ENCODE data around the gene CDCA4. TPM values are rescaled to one million over a fixed set of nuclear protein-coding genes. Genes with fewer than 3 reads are reported as not detected.

CDCA4 gene
- total and polyA plus RNA-seq, 2 experiments from 2014 or later: 24.0 to 27.5 TPM

DNA sequence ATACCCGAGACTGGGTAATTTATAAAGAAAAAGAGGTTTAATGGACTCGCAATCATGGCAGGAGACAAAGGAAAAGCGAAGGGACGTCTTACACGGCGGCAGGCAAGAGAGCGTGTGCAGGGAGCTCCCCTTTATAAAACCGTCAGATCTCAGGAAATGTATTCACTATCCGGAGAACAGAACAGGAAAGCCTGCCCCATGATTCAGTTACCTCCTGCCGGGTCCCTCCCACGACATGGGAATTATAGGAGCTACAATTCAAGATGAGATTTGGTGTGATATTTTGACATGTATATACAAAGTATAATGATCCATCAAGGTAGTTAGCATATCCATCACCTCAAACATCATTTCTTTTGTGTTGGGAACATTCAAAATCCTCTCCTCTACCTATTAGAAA, 2.3 kb upstream of the CDCA4 start:
- Histone ChIP-seq H3K27me3 (replicated peaks; ENCODE audit: insufficient read depth) (no peaks in the 10 kb centered on the region), H3K9ac (peak overlapping the region; percentile 54), H2AFZ (no peak overlapping the region), H3K27ac (peak overlapping the region; percentile 94), H3K9me3 (ENCODE audit: low read depth) (no peaks in the 10 kb centered on the region), H3K4me2 (ENCODE audit: unreplicated experiment) (peak overlapping the region; percentile 96), H3K9me2 (ENCODE audit: insufficient read depth) (no peaks in the 10 kb centered on the region), H3K4me3 (0 out of 2 replicates have a peak overlapping the region, but pooled peaks have one; percentile 37), H3K4me1 (ENCODE audit: insufficient read depth) (peaks cover 51% of the 10 kb centered on the region), H3K79me2 (ENCODE audit: insufficient read depth) (peaks cover 39% of the 10 kb centered on the region), H3K36me3 (ENCODE audit: low read depth) (no peaks in the 10 kb centered on the region), H4K20me1 (ENCODE audit: insufficient read depth) (no peaks in the 10 kb centered on the region), H3F3A (ENCODE audit: insufficient read depth) (peaks cover 64% of the 10 kb centered on the region)
- peak; percentile 39 for DNase-seq
- TF ChIP-seq EZH2phosphoT487 (IDR thresholded peaks at IDR 0.05; ENCODE audit: insufficient read depth, low read depth) (no peak), EZH2 (IDR thresholded peaks at IDR 0.05; ENCODE audit: insufficient read depth, poor library complexity, severe bottlenecking) (no peak)
- WGBS, 2 experiments (ENCODE audit: low coverage in 1 of 2, low lambda C conversion rate in 2 of 2, missing lambda C conversion rate in 2 of 2): 74 to 78% methylated on average over 11 of the region's 11 CpGs
- in situ Hi-C loops (cut with MboI): no loop called here

GRCh38 chr14:105022276-105022670, 1.4 kb upstream of the CDCA4 start:
- no peaks in the 10 kb centered on the region for H3K27me3 ChIP-seq (replicated peaks; ENCODE audit: insufficient read depth)
- peaks cover 48% of the 10 kb centered on the region for H3K79me2 ChIP-seq (ENCODE audit: insufficient read depth)
- peak; percentile 36 for DNase-seq
- H3K9me2 ChIP-seq (ENCODE audit: insufficient read depth): no peaks in the 10 kb centered on the region
- peak overlapping the region; percentile 97 for H3K4me3 ChIP-seq
- no peak overlapping the region for H2AFZ ChIP-seq
- in situ Hi-C loops (cut with MboI): no loop called here
- no peaks in the 10 kb centered on the region for H3K36me3 ChIP-seq (ENCODE audit: low read depth)
- H3K9me3 ChIP-seq (ENCODE audit: low read depth): no peaks in the 10 kb centered on the region
- H3F3A ChIP-seq (ENCODE audit: insufficient read depth): peaks cover 55% of the 10 kb centered on the region
- H3K27ac ChIP-seq: peak overlapping the region; percentile 94
- peak overlapping the region; percentile 96 for H3K4me2 ChIP-seq (ENCODE audit: unreplicated experiment)
- H3K4me1 ChIP-seq (ENCODE audit: insufficient read depth): peaks cover 42% of the 10 kb centered on the region
- TF ChIP-seq EZH2phosphoT487 (IDR thresholded peaks at IDR 0.05; ENCODE audit: insufficient read depth, low read depth) (no peak), EZH2 (IDR thresholded peaks at IDR 0.05; ENCODE audit: insufficient read depth, poor library complexity, severe bottlenecking) (no peak)
- WGBS, 2 experiments (ENCODE audit: low coverage in 1 of 2, low lambda C conversion rate in 2 of 2, missing lambda C conversion rate in 2 of 2): 96 to 100% methylated on average over 2 of the region's 2 CpGs
- H4K20me1 ChIP-seq (ENCODE audit: insufficient read depth): no peaks in the 10 kb centered on the region
- peak overlapping the region; percentile 94 for H3K9ac ChIP-seq

GRCh38 chr14:105021656-105022275, 883 bp upstream of the CDCA4 start:
- no peaks in the 10 kb centered on the region for H3K27me3 ChIP-seq (replicated peaks; ENCODE audit: insufficient read depth)
- no peaks in the 10 kb centered on the region for H3K9me2 ChIP-seq (ENCODE audit: insufficient read depth)
- no peaks in the 10 kb centered on the region for H3K9me3 ChIP-seq (ENCODE audit: low read depth)
- no peaks in the 10 kb centered on the region for H3K36me3 ChIP-seq (ENCODE audit: low read depth)
- in situ Hi-C loops (cut with MboI): no loop called here
- H3K4me3 ChIP-seq: peak overlapping the region; percentile 97
- H2AFZ ChIP-seq: peak overlapping the region; percentile 81
- peak overlapping the region; percentile 94 for H3K9ac ChIP-seq
- peaks cover 41% of the 10 kb centered on the region for H3K4me1 ChIP-seq (ENCODE audit: insufficient read depth)
- no peaks in the 10 kb centered on the region for H4K20me1 ChIP-seq (ENCODE audit: insufficient read depth)
- DNase-seq: peak; percentile 50
- H3K4me2 ChIP-seq (ENCODE audit: unreplicated experiment): peak overlapping the region; percentile 96
- peaks cover 52% of the 10 kb centered on the region for H3F3A ChIP-seq (ENCODE audit: insufficient read depth)
- 11 to 13% methylated on average over 20 of the region's 20 CpGs for WGBS, 2 experiments (ENCODE audit: low coverage in 1 of 2, low lambda C conversion rate in 2 of 2, missing lambda C conversion rate in 2 of 2)
- peak overlapping the region; percentile 94 for H3K27ac ChIP-seq
- TF ChIP-seq EZH2 (IDR thresholded peaks at IDR 0.05; ENCODE audit: insufficient read depth, poor library complexity, severe bottlenecking) (no peak), EZH2phosphoT487 (IDR thresholded peaks at IDR 0.05; ENCODE audit: insufficient read depth, low read depth) (no peak)
- peaks cover 53% of the 10 kb centered on the region for H3K79me2 ChIP-seq (ENCODE audit: insufficient read depth)

DNA sequence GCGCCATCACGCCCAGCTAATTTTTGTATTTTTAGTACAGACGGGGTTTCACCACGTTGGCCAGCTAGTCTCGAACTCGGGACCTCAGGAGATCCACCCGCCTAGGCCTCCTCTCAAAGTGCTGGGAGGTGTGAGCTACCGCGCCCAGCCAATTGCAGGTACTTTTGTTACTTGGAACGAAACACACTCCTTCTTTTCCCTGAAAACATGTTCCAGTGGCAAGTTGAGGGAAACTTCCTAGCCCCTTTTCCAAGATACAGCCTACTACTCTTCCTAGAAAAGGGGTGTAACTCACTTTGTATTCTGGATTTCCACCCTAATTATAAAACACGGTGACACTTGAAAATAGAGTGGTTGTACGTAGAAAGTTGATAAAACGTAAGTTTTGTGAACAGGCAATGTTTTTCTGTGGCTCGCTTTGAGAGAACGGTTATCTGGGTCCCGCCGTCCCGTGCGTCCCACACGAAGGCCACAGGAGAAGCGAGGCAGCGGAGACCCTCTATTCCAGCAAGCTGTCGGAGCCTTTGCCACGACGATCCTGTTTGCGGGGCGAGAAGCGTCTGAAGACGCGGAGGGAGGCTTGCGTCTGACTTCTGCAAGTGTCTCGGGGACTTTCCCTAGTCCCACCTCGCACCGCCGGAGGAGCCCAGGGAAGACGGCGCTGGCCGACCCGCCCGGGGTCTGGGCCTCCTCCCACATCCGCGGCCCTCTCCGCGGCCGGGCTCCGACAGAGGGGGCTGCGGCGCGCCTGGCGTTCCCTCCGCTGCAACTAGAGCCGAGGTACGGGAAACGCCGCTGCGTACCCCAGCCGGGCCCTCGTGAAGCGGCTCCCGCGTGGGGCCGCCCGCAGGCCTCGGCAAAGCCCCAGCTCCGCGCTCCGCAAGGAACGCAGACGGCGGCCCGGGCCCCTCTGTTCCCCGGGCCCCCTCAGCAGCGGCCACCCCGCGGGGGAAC, 745 bp downstream of the CDCA4 start:
- no peaks in the 10 kb centered on the region for H3K36me3 ChIP-seq (ENCODE audit: low read depth)
- no peak for TF ChIP-seq EZH2phosphoT487 (IDR thresholded peaks at IDR 0.05; ENCODE audit: insufficient read depth, low read depth)
- TF ChIP-seq EZH2 (IDR thresholded peaks at IDR 0.05; ENCODE audit: insufficient read depth, poor library complexity, severe bottlenecking): no peak
- H3K4me1 ChIP-seq (ENCODE audit: insufficient read depth): peaks cover 35% of the 10 kb centered on the region
- H3K9ac ChIP-seq: peak overlapping the region; percentile 87
- peaks cover 69% of the 10 kb centered on the region for H3K79me2 ChIP-seq (ENCODE audit: insufficient read depth)
- H2AFZ ChIP-seq: peak overlapping the region; percentile 68
- 3% methylated on average over 62 to 63 of the region's 75 CpGs for WGBS, 2 experiments (ENCODE audit: low coverage in 1 of 2, low lambda C conversion rate in 2 of 2, missing lambda C conversion rate in 2 of 2)
- H3K4me3 ChIP-seq: peak overlapping the region; percentile 79
- peak overlapping the region; percentile 84 for H3K4me2 ChIP-seq (ENCODE audit: unreplicated experiment)
- no peaks in the 10 kb centered on the region for H3K27me3 ChIP-seq (replicated peaks; ENCODE audit: insufficient read depth)
- no peaks in the 10 kb centered on the region for H3K9me2 ChIP-seq (ENCODE audit: insufficient read depth)
- H3K9me3 ChIP-seq (ENCODE audit: low read depth): no peaks in the 10 kb centered on the region
- in situ Hi-C loops (cut with MboI): no loop called here
- H3F3A ChIP-seq (ENCODE audit: insufficient read depth): peaks cover 39% of the 10 kb centered on the region
- peak overlapping the region; percentile 62 for H3K27ac ChIP-seq
- peak; percentile 73 for DNase-seq
- H4K20me1 ChIP-seq (ENCODE audit: insufficient read depth): no peaks in the 10 kb centered on the region
